Calu3 (cell line): ENCODE measurements around the gene AP5S1. TPM values are rescaled to one million over a fixed set of nuclear protein-coding genes. Genes with fewer than 3 reads are reported as not detected.

ENCODE experiments used
- BruUV-seq: library from RNA; stranded (reverse); fragments of 400-500 nt; replicated peaks from 2 replicates; lab custom pipeline; 2021; lab: Mats Ljungman, UMichigan
- CTCF ChIA-PET: fragments of 300-600 bp; sonication (Branson Sonifier 250); formaldehyde crosslinking; loops from one replicate; lab custom pipeline; 2022; ENCODE audit warnings: antibody characterized with exemption; lab: Charles Lee
- DNase-seq: peaks from one replicate; pipeline ENCODE4 v3.0.0; 2022
- H3K27ac Mint-ChIP-seq: one replicate; pipeline ENCODE4 v1.8.0; 2022; ENCODE audit warnings: mixed read lengths; ENCODE audit not compliant: unreplicated experiment
- H3K27me3 Mint-ChIP-seq: one replicate; pipeline ENCODE4 v1.8.0; 2022; ENCODE audit warnings: mixed read lengths; ENCODE audit not compliant: unreplicated experiment
- H3K36me3 Mint-ChIP-seq: one replicate; pipeline ENCODE4 v1.8.0; 2022; ENCODE audit warnings: mild to moderate bottlenecking, moderate library complexity, mixed read lengths; ENCODE audit not compliant: insufficient read depth, unreplicated experiment
- H3K4me1 Mint-ChIP-seq: one replicate; pipeline ENCODE4 v1.8.0; 2022; ENCODE audit warnings: mild to moderate bottlenecking, low read depth, mixed read lengths; ENCODE audit not compliant: unreplicated experiment
- H3K4me3 Mint-ChIP-seq: one replicate; pipeline ENCODE4 v1.8.0; 2022; ENCODE audit warnings: mild to moderate bottlenecking, low read depth, moderate library complexity, mixed read lengths; ENCODE audit not compliant: unreplicated experiment
- H3K9me3 Mint-ChIP-seq: one replicate; pipeline ENCODE4 v1.8.0; 2022; ENCODE audit warnings: low read depth, mixed read lengths; ENCODE audit not compliant: unreplicated experiment
- intact Hi-C: fragments of 100-400 bp; cut with micrococcal nuclease; formaldehyde crosslinking; loops from one replicate; pipeline ENCODE4 v1.10.0; 2022; ENCODE audit not compliant: unreplicated experiment
- total RNA-seq: library from RNA; stranded (reverse); gene quantifications from 2 replicates; pipeline ENCODE4 v1.2.3, GENCODE V29; 2022
- TF ChIP-seq, protein P1 (sequence below): fragments of 200-600 bp; IDR thresholded peaks from one replicate; pipeline ENCODE4 v1.8.0; 2022; ENCODE audit warnings: antibody characterized with exemption; ENCODE audit not compliant: unreplicated experiment

AP5S1 gene
- total RNA-seq, 1 experiment from 2014 or later = 9.5 TPM

DNA sequence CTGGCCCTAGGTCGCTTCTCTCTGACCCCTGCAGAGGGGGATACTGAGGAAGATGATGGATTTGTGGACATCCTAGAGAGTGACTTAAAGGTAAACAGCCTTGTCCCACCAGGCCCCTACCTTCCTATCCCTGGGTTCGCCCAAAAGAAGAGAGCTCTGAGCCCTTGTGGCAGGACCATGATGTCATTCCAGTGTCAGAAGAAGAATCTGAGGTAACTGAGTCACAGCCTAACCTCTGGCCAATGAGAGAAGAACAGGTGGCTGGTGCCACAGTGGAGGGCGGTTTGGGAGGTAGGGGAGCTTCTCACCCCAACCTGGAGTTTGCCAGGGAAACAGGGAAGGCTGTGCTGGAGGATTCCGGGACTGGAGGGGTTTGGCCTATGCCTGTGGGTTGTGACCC is 19.0 kb upstream of the AP5S1 start:
- peaks cover 71% of the 10 kb centered on the region for H3K36me3 Mint-ChIP-seq
- CTCF ChIA-PET = no interaction called here
- H3K4me1 Mint-ChIP-seq = peaks cover 29% of the 10 kb centered on the region

GRCh38 chr20:3801846-3802245 is 18.5 kb upstream of the AP5S1 start:
- no TSS peak for BruUV-seq
- Mint-ChIP-seq H3K27ac (no peak overlapping the region), H3K9me3 (no peaks in the 10 kb centered on the region), H3K27me3 (no peaks in the 10 kb centered on the region), H3K4me1 (peaks cover 29% of the 10 kb centered on the region), H3K4me3 (no peak overlapping the region), H3K36me3 (peaks cover 71% of the 10 kb centered on the region)
- intact Hi-C loops = no loop called here
- CTCF ChIA-PET = no interaction called here
- DNase-seq = no peak
- TF ChIP-seq, protein P1, sequence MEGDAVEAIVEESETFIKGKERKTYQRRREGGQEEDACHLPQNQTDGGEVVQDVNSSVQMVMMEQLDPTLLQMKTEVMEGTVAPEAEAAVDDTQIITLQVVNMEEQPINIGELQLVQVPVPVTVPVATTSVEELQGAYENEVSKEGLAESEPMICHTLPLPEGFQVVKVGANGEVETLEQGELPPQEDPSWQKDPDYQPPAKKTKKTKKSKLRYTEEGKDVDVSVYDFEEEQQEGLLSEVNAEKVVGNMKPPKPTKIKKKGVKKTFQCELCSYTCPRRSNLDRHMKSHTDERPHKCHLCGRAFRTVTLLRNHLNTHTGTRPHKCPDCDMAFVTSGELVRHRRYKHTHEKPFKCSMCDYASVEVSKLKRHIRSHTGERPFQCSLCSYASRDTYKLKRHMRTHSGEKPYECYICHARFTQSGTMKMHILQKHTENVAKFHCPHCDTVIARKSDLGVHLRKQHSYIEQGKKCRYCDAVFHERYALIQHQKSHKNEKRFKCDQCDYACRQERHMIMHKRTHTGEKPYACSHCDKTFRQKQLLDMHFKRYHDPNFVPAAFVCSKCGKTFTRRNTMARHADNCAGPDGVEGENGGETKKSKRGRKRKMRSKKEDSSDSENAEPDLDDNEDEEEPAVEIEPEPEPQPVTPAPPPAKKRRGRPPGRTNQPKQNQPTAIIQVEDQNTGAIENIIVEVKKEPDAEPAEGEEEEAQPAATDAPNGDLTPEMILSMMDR = no peak

More for the DNA sequence above, 19.0 kb upstream of the AP5S1 start:
- no peak overlapping the region for H3K27ac Mint-ChIP-seq
- no peak overlapping the region for H3K4me3 Mint-ChIP-seq
- H3K27me3 Mint-ChIP-seq = no peaks in the 10 kb centered on the region
- H3K9me3 Mint-ChIP-seq = no peaks in the 10 kb centered on the region
- no peak for DNase-seq
- TF ChIP-seq, protein P1 = no peak
- BruUV-seq = no TSS peak
- intact Hi-C loops = no loop called here

- TF ChIP-seq, protein P1 = no peak
- no peak overlapping the region for H3K27ac Mint-ChIP-seq
Measured at GRCh38 chr20:3802524-3803239, 17.7 kb upstream of the AP5S1 start.

DNA sequence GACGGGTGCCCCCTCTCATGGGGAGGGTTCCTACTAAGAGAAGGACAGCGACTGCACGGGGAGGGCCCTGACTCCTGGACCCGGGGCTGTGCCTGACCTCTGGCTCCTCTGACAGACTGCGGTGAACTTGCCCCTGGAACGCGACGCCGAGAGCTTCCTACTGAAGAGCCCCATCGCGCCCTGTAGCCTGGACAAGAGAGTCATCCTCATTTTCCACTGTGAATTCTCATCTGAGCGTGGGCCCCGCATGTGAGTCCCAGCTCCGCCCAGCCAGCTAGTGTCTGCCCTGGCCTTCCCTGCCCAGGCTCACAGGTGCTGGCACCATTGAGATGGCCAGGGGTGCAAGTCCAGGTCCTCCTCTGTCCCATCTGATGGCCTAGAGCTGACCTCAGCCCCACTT is 17.1 kb upstream of the AP5S1 start:
- TF ChIP-seq, protein P1 = no peak
- Mint-ChIP-seq H3K4me3 (no peak overlapping the region), H3K9me3 (no peaks in the 10 kb centered on the region), H3K36me3 (peaks cover 68% of the 10 kb centered on the region), H3K4me1 (peaks cover 20% of the 10 kb centered on the region), H3K27me3 (no peaks in the 10 kb centered on the region), H3K27ac (no peak overlapping the region)
- DNase-seq = no peak
- BruUV-seq = no TSS peak
- intact Hi-C loops = no loop called here
- CTCF ChIA-PET = no interaction called here

More at GRCh38 chr20:3802524-3803239, 17.7 kb upstream of the AP5S1 start:
- CTCF ChIA-PET = no interaction called here
- H3K4me3 Mint-ChIP-seq = no peak overlapping the region
- H3K9me3 Mint-ChIP-seq = no peaks in the 10 kb centered on the region
- H3K4me1 Mint-ChIP-seq = peaks cover 25% of the 10 kb centered on the region
- no peaks in the 10 kb centered on the region for H3K27me3 Mint-ChIP-seq
- H3K36me3 Mint-ChIP-seq = peaks cover 68% of the 10 kb centered on the region
- intact Hi-C loops = no loop called here
- BruUV-seq = no TSS peak
- no peak for DNase-seq
